Mesenchymal stem cell (in vitro differentiated cells and primary cell): ENCODE measurements around the gene ZNF483.

Experiments
- DNase-seq: peaks from one replicate; pipeline ENCODE4 v3.0.0-alpha.2; 2013
- H2AFZ ChIP-seq: one replicate; pipeline ENCODE4 v1.6.1; 2013; ENCODE audit warnings: low read depth, mild to moderate bottlenecking, control low read depth, inconsistent platforms, low read length, moderate library complexity
- H2AK5ac ChIP-seq: 2 replicates; pipeline ENCODE4 v1.6.1; 2013; ENCODE audit warnings: low read length, moderate library complexity, mild to moderate bottlenecking, inconsistent platforms; ENCODE audit not compliant: severe bottlenecking
- H2BK120ac ChIP-seq: one replicate; pipeline ENCODE4 v1.6.1; 2013; ENCODE audit warnings: low read depth, mild to moderate bottlenecking, inconsistent platforms, low read length, moderate library complexity
- H2BK12ac ChIP-seq, 2 experiments: one replicate each; pipeline ENCODE4 v1.6.1; 2013; ENCODE audit warnings: inconsistent platforms in 2 of 2, low read length in 2 of 2, mild to moderate bottlenecking in 2 of 2, moderate library complexity in 2 of 2, control low read depth in 1 of 2
- H2BK15ac ChIP-seq: one replicate; pipeline ENCODE4 v1.6.1; 2013; ENCODE audit warnings: mild to moderate bottlenecking, low read depth, inconsistent platforms; ENCODE audit not compliant: poor library complexity, severe bottlenecking
- H2BK5ac ChIP-seq: 2 replicates; pipeline ENCODE4 v1.6.1; 2013; ENCODE audit warnings: low read depth, mild to moderate bottlenecking, low read length, control low read depth, inconsistent platforms; ENCODE audit not compliant: poor library complexity, severe bottlenecking
- H3K14ac ChIP-seq, 2 experiments: one replicate each; pipeline ENCODE4 v1.6.1; 2013; ENCODE audit warnings: inconsistent platforms in 2 of 2, low read length in 2 of 2, control low read depth in 1 of 2, mild to moderate bottlenecking in 1 of 2, moderate library complexity in 1 of 2
- H3K18ac ChIP-seq, 2 experiments: one replicate each; pipeline ENCODE4 v1.6.1; 2013; ENCODE audit warnings: inconsistent platforms in 2 of 2, low read length in 2 of 2, control low read depth in 1 of 2, low read depth in 1 of 2, mild to moderate bottlenecking in 1 of 2
- H3K23ac ChIP-seq, 2 experiments: one replicate each; pipeline ENCODE4 v1.6.1; 2013; ENCODE audit warnings: inconsistent platforms in 2 of 2, low read length in 2 of 2, mild to moderate bottlenecking in 2 of 2, moderate library complexity in 2 of 2, control low read depth in 1 of 2
- H3K27ac ChIP-seq: 2 replicates; pipeline ENCODE4 v1.5.1; 2013; ENCODE audit warnings: mild to moderate bottlenecking, moderate library complexity, low read length, control low read depth, inconsistent platforms; ENCODE audit not compliant: poor library complexity, severe bottlenecking
- H3K27me3 ChIP-seq, 2 experiments: 2 replicates each; pipeline versions ENCODE4 v1.6.1 to v1.7.0; 2013; ENCODE audit warnings: low read length in 2 of 2, mild to moderate bottlenecking in 2 of 2, moderate library complexity in 2 of 2, control low read depth in 1 of 2, inconsistent platforms in 1 of 2; ENCODE audit not compliant: control insufficient read depth in 1 of 2, insufficient read depth in 1 of 2
- H3K36me3 ChIP-seq, 2 experiments: 2 replicates each; pipeline versions ENCODE4 v1.6.1 to v1.7.0; 2013; ENCODE audit warnings: low read length in 2 of 2, control low read depth in 1 of 2, inconsistent platforms in 1 of 2, low read depth in 1 of 2, mild to moderate bottlenecking in 1 of 2; ENCODE audit not compliant: insufficient read depth in 2 of 2, control insufficient read depth in 1 of 2
- H3K4ac ChIP-seq, 2 experiments: one replicate each; pipeline ENCODE4 v1.6.1; 2013; ENCODE audit warnings: inconsistent platforms in 2 of 2, low read length in 2 of 2, mild to moderate bottlenecking in 2 of 2, moderate library complexity in 2 of 2, control low read depth in 1 of 2, low read depth in 1 of 2
- H3K4me1 ChIP-seq: 2 replicates; pipeline ENCODE4 v1.6.1; 2013; ENCODE audit warnings: low read depth, low read length, control low read depth; ENCODE audit not compliant: control insufficient read depth, insufficient read depth
- H3K4me2 ChIP-seq: 2 replicates; pipeline ENCODE4 v1.6.1; 2013; ENCODE audit warnings: low read length, mild to moderate bottlenecking, inconsistent platforms; ENCODE audit not compliant: poor library complexity, severe bottlenecking
- H3K4me3 ChIP-seq, 2 experiments: 2 replicates each; pipeline versions ENCODE4 v1.5.1 to v1.7.0; 2013; ENCODE audit warnings: low read length in 2 of 2, mild to moderate bottlenecking in 2 of 2, control low read depth in 1 of 2, low read depth in 1 of 2; ENCODE audit not compliant: insufficient read depth in 1 of 2
- H3K79me1 ChIP-seq: replicated peaks from 2 replicates; pipeline ENCODE4 v1.6.1; 2013; ENCODE audit warnings: mild to moderate bottlenecking, control low read depth, low read length, inconsistent platforms; ENCODE audit not compliant: poor library complexity, severe bottlenecking
- H3K9ac ChIP-seq: 2 replicates; pipeline ENCODE4 v1.7.0; 2013; ENCODE audit warnings: mild to moderate bottlenecking, low read length, moderate library complexity
- H3K9me3 ChIP-seq: 2 replicates; pipeline ENCODE4 v1.7.0; 2013; ENCODE audit warnings: mild to moderate bottlenecking, low read length; ENCODE audit not compliant: control insufficient read depth
- H4K8ac ChIP-seq: one replicate; pipeline ENCODE4 v1.6.1; 2013; ENCODE audit warnings: inconsistent platforms, mild to moderate bottlenecking, low read length, moderate library complexity
- H4K91ac ChIP-seq: one replicate; pipeline ENCODE4 v1.6.1; 2013; ENCODE audit warnings: mild to moderate bottlenecking, low read length, inconsistent platforms
- WGBS: methylation state at CpG from one replicate; pipeline ENCODE4 v1.1.7; 2013; ENCODE audit warnings: mixed read lengths; 5-methylcytosine and 5-hydroxymethylcytosine counted together

The ZNF483 gene

GRCh38 chr9:111603041-111603440, 78.1 kb downstream of the ZNF483 start:
- Histone ChIP-seq H2AK5ac (no peak overlapping the region), H3K9ac (no peak overlapping the region), H2BK15ac (no peak overlapping the region), H2BK12ac (no peak overlapping the region), H3K14ac (no peak overlapping the region), H3K79me1 (peaks cover 2% of the 10 kb centered on the region), H3K9me3 (no peaks in the 10 kb centered on the region), H2BK120ac (no peak overlapping the region), H4K91ac (no peak overlapping the region), H3K23ac (no peak overlapping the region), H3K27ac (no peak overlapping the region), H3K4me1 (peaks cover 6% of the 10 kb centered on the region), H2AFZ (no peak overlapping the region), H2BK5ac (no peak overlapping the region), H4K8ac (no peak overlapping the region), H3K4ac (no peak overlapping the region), H3K27me3 (no peaks in the 10 kb centered on the region), H3K4me2 (no peak overlapping the region), H3K18ac (no peak overlapping the region), H3K36me3 (no peaks in the 10 kb centered on the region), H3K4me3 (no peak overlapping the region)
- no peak for DNase-seq
- 100% methylated on average over 3 of the region's 4 CpGs for WGBS

- H2BK12ac ChIP-seq: no peak overlapping the region
- no peak overlapping the region for H2AFZ ChIP-seq
- WGBS: 85% methylated on average over 16 of the region's 16 CpGs
- peak overlapping the region; percentile 15 for H2AK5ac ChIP-seq
- H3K14ac ChIP-seq: no peak overlapping the region
- H3K27me3 ChIP-seq: peaks cover 0 to 2% of the 10 kb centered on the region in 2 experiments
- H3K4me2 ChIP-seq: no peak overlapping the region
- peaks cover 6% of the 10 kb centered on the region for H3K4me1 ChIP-seq
- H3K9ac ChIP-seq: no peak overlapping the region
- H2BK120ac ChIP-seq: no peak overlapping the region
- no peaks in the 10 kb centered on the region for H3K9me3 ChIP-seq
- H3K4me3 ChIP-seq: no peak overlapping the region
- DNase-seq: no peak
- no peaks in the 10 kb centered on the region for H3K36me3 ChIP-seq
- H2BK5ac ChIP-seq: no peak overlapping the region
- no peak overlapping the region for H4K8ac ChIP-seq
- no peak overlapping the region for H3K23ac ChIP-seq
- H4K91ac ChIP-seq: no peak overlapping the region
- H3K79me1 ChIP-seq: no peaks in the 10 kb centered on the region
- no peak overlapping the region for H3K18ac ChIP-seq
- no peak overlapping the region for H2BK15ac ChIP-seq
- no peak overlapping the region for H3K27ac ChIP-seq
- H3K4ac ChIP-seq: no peak overlapping the region
Measured at GRCh38 chr9:111604054-111604615, 79.2 kb downstream of the ZNF483 start.

DNA sequence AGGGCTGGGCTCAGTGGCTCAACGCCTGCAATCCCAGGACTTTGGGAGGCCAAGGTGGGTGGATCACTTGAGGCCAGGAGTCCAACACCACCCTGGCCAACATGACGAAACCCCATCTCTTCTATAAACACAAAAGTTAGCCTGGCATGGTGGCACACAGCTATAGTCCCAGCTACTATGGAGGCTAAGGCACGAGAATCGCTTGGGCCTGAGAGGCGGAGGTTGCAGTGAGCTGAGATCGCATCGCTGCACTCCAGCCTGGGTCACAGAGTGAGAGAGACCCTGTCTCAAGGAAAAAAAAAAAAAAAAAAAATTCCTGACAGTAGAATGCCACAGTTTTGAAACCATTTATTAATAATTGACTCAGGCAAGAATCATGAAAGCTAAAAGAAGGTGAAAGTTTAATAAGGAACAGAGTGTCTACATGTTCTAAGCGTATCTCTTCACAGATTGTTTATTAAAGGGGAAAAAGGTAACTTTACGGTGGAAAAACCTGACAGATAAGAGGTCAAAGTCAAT, 80.1 kb downstream of the ZNF483 start:
- Histone ChIP-seq H2BK12ac (no peak overlapping the region), H4K8ac (no peak overlapping the region), H2AFZ (no peak overlapping the region), H3K27me3 (peaks cover 0 to 12% of the 10 kb centered on the region in 2 experiments), H3K4ac (no peak overlapping the region), H3K9ac (no peak overlapping the region), H2AK5ac (no peak overlapping the region), H3K9me3 (no peaks in the 10 kb centered on the region), H4K91ac (no peak overlapping the region), H2BK15ac (no peak overlapping the region), H3K79me1 (no peaks in the 10 kb centered on the region), H3K27ac (no peak overlapping the region), H3K14ac (no peak overlapping the region), H3K4me1 (peaks cover 1% of the 10 kb centered on the region), H3K4me3 (no peak overlapping the region), H2BK120ac (no peak overlapping the region), H3K18ac (no peak overlapping the region), H2BK5ac (no peak overlapping the region), H3K4me2 (no peak overlapping the region), H3K23ac (no peak overlapping the region), H3K36me3 (no peaks in the 10 kb centered on the region)
- WGBS: over 99% methylated on average over 6 of the region's 9 CpGs
- DNase-seq: no peak

- no peak overlapping the region for H2AFZ ChIP-seq
Measured at GRCh38 chr9:111610149-111610548, 85.2 kb downstream of the ZNF483 start.

More at GRCh38 chr9:111610149-111610548, 85.2 kb downstream of the ZNF483 start:
- Histone ChIP-seq H3K27me3 (peaks cover 9 to 36% of the 10 kb centered on the region in 2 experiments), H2AK5ac (no peak overlapping the region), H3K18ac (no peak overlapping the region), H3K4me3 (no peak overlapping the region), H3K4me2 (no peak overlapping the region), H2BK120ac (no peak overlapping the region), H3K23ac (no peak overlapping the region), H4K91ac (no peak overlapping the region), H3K4ac (no peak overlapping the region), H3K27ac (no peak overlapping the region), H2BK5ac (no peak overlapping the region), H4K8ac (no peak overlapping the region), H2BK15ac (no peak overlapping the region), H3K9ac (no peak overlapping the region), H3K36me3 (no peaks in the 10 kb centered on the region), H3K14ac (no peak overlapping the region), H3K4me1 (no peaks in the 10 kb centered on the region), H3K9me3 (no peaks in the 10 kb centered on the region), H3K79me1 (no peaks in the 10 kb centered on the region), H2BK12ac (no peak overlapping the region)
- DNase-seq: no peak
- 62% methylated on average over 5 of the region's 5 CpGs for WGBS
